OCI-LY7 (cell line): ENCODE data around the gene FOXP1. TPM values are rescaled to one million over a fixed set of nuclear protein-coding genes. Genes with fewer than 3 reads are reported as not detected.

Source experiments
- BruUV-seq: library from RNA; stranded (reverse); fragments of 400-500 nt; replicated peaks from 2 replicates; lab custom pipeline; 2021; lab: Mats Ljungman, UMichigan
- CTCF ChIA-PET: fragments of 300-600 bp; sonication (Branson Sonifier 250); formaldehyde crosslinking; loops from one replicate; lab custom pipeline; 2022; ENCODE audit warnings: antibody characterized with exemption; ENCODE audit not compliant: unreplicated experiment; lab: Charles Lee
- POLR2A ChIA-PET: fragments of 300-600 bp; sonication (Branson Sonifier 250); formaldehyde crosslinking; loops from one replicate; lab custom pipeline; 2022; ENCODE audit warnings: antibody characterized with exemption; lab: Charles Lee
- DNase-seq: peaks from one replicate; pipeline ENCODE4 v3.0.0-alpha.2; 2015; ENCODE audit warnings: low spot score
- H2AFZ ChIP-seq: fragments of 200-600 bp; sonication (generic), shearing (Covaris generic); 2 replicates; pipeline ENCODE4 v1.6.1; 2014; ENCODE audit warnings: mild to moderate bottlenecking, antibody characterized with exemption, low read length, moderate library complexity
- H3K27ac ChIP-seq: fragments of 200-600 bp; sonication (generic); 2 replicates; pipeline ENCODE4 v1.5.1; 2014; ENCODE audit warnings: mixed run types, low read depth, mild to moderate bottlenecking, moderate library complexity, low read length, inconsistent platforms; ENCODE audit not compliant: poor library complexity, severe bottlenecking
- H3K36me3 ChIP-seq: fragments of 200-600 bp; sonication (generic); 2 replicates; pipeline ENCODE4 v1.6.1; 2014; ENCODE audit warnings: mild to moderate bottlenecking, antibody characterized with exemption, low read length, moderate library complexity, mixed read lengths; ENCODE audit not compliant: insufficient read depth
- H3K4me1 ChIP-seq: fragments of 200-600 bp; sonication (generic); 2 replicates; pipeline ENCODE4 v1.5.1; 2014; ENCODE audit warnings: mild to moderate bottlenecking, low read length; ENCODE audit not compliant: insufficient read depth, poor library complexity, severe bottlenecking
- H3K4me2 ChIP-seq: fragments of 200-600 bp; sonication (generic); 2 replicates; pipeline ENCODE4 v1.6.1; 2014; ENCODE audit warnings: mild to moderate bottlenecking, low read length
- H3K4me3 ChIP-seq: fragments of 200-600 bp; sonication (generic); 2 replicates; pipeline ENCODE4 v1.5.1; 2014; ENCODE audit warnings: mild to moderate bottlenecking, low read depth, low read length; ENCODE audit not compliant: poor library complexity, severe bottlenecking
- H3K79me2 ChIP-seq: fragments of 200-600 bp; sonication (generic); 2 replicates; pipeline ENCODE4 v1.6.1; 2016; ENCODE audit warnings: low read depth, mild to moderate bottlenecking, low read length, moderate library complexity, mixed read lengths; ENCODE audit not compliant: insufficient read depth
- H3K9me2 ChIP-seq: fragments of 200-600 bp; sonication (generic); 2 replicates; pipeline ENCODE4 v1.6.1; 2016; ENCODE audit warnings: mild to moderate bottlenecking, low read length, mixed read lengths; ENCODE audit not compliant: insufficient read depth
- H3K9me3 ChIP-seq: fragments of 200-600 bp; sonication (generic); 2 replicates; pipeline ENCODE4 v1.6.1; 2014; ENCODE audit warnings: mild to moderate bottlenecking, mixed run types, low read length, mixed read lengths
- H4K20me1 ChIP-seq: fragments of 200-600 bp; sonication (generic); 2 replicates; pipeline ENCODE4 v1.6.1; 2014; ENCODE audit warnings: mild to moderate bottlenecking, antibody characterized with exemption, low read length, moderate library complexity, mixed read lengths; ENCODE audit not compliant: insufficient read depth
- EZH2phosphoT487 ChIP-seq: fragments of 200-600 bp; sonication (generic); IDR thresholded peaks from 2 replicates; pipeline ENCODE4 v1.6.1; 2018; ENCODE audit warnings: low read depth, borderline replicate concordance, mild to moderate bottlenecking, mixed run types, antibody characterized with exemption, low read length, moderate library complexity, mixed read lengths
- intact Hi-C: fragments of 100-400 bp; cut with micrococcal nuclease; formaldehyde crosslinking; loops from one replicate; pipeline ENCODE4 v1.10.0; 2022; ENCODE audit not compliant: unreplicated experiment
- total RNA-seq, 2 experiments: library from RNA; depleted of rRNA in 1 of 2; stranded (reverse); fragments of >200 nt in 1 of 2; shearing (Covaris generic) in 1 of 2; gene quantifications; 2 replicates each; pipeline ENCODE4 v1.2.3, GENCODE V29; 2014 to 2022
- TF ChIP-seq, protein P1 (sequence below): fragments of 200-600 bp; sonication (generic); conservative IDR thresholded peaks from 2 replicates; pipeline ENCODE4 v1.5.1; 2014; ENCODE audit warnings: mild to moderate bottlenecking, antibody characterized with exemption, low read length, moderate library complexity, mixed read lengths

FOXP1 gene
- total RNA-seq, 2 experiments from 2014 or later: 87.3 to 151 TPM

DNA sequence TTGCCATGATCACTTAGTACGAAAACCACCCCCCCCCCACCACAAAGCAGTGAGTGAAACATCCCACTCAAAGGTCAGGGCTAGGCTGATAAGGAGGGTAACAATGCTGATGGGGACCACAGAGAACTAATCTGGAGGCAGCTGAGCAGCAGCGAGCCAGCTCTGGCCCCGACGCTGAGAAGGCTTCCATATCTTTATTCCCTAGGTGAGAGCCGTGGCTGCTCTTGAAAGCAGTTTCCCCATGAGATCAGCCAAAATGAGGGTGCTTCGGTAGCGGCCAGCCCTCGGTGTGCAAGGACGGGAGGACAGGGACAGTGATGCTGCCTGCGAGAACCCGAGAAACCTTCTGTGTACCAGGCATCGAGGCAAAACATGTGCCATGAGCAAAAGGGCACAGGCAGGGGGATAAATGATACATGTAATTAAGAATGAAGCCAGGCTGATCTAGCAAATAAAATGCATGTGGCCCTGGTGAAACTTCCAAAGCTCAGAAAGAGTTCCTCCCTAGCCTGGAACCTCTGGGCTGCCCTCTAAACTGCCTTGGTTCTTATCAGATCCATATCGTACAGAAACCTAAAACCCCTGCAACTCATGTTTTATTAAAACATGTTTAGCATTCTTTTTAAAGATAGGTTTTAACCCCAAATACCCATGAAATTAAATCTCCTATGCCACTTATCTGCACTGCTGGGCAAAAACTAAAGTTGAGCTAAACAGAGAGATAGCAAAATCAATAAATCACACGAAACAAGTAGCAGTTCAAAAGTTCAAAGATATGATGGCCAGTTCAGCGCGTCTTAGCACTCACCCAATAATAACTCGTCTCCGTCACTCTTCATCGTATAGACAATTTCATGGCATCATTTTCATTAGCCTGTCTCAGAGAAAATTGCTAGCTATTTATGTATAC, 337.3 kb downstream of the FOXP1 start:
- Histone ChIP-seq H3K4me3 (no peak overlapping the region), H3K79me2 (no peaks in the 10 kb centered on the region), H3K27ac (no peak overlapping the region), H3K9me3 (no peaks in the 10 kb centered on the region), H3K9me2 (no peaks in the 10 kb centered on the region), H3K4me2 (no peak overlapping the region), H3K4me1 (no peaks in the 10 kb centered on the region), H2AFZ (no peak overlapping the region), H4K20me1 (no peaks in the 10 kb centered on the region), H3K36me3 (no peaks in the 10 kb centered on the region)
- ChIA-PET CTCF (no interaction called here), POLR2A (interaction anchor here (0.6 to 1.4 kb wide), 5 partner anchors 15 to 197 kb away, joined by 4 to 5 read pairs (median 4); no protein-coding TSS in a partner anchor)
- intact Hi-C loops: loop anchor here (5.0 to 10.0 kb wide), 2 partner anchors 269 to 341 kb away; no protein-coding TSS in a partner anchor
- no TSS peak for BruUV-seq
- DNase-seq: no peak
- no peak for TF ChIP-seq EZH2phosphoT487
- TF ChIP-seq, protein P1, sequence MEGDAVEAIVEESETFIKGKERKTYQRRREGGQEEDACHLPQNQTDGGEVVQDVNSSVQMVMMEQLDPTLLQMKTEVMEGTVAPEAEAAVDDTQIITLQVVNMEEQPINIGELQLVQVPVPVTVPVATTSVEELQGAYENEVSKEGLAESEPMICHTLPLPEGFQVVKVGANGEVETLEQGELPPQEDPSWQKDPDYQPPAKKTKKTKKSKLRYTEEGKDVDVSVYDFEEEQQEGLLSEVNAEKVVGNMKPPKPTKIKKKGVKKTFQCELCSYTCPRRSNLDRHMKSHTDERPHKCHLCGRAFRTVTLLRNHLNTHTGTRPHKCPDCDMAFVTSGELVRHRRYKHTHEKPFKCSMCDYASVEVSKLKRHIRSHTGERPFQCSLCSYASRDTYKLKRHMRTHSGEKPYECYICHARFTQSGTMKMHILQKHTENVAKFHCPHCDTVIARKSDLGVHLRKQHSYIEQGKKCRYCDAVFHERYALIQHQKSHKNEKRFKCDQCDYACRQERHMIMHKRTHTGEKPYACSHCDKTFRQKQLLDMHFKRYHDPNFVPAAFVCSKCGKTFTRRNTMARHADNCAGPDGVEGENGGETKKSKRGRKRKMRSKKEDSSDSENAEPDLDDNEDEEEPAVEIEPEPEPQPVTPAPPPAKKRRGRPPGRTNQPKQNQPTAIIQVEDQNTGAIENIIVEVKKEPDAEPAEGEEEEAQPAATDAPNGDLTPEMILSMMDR: no peak

DNA sequence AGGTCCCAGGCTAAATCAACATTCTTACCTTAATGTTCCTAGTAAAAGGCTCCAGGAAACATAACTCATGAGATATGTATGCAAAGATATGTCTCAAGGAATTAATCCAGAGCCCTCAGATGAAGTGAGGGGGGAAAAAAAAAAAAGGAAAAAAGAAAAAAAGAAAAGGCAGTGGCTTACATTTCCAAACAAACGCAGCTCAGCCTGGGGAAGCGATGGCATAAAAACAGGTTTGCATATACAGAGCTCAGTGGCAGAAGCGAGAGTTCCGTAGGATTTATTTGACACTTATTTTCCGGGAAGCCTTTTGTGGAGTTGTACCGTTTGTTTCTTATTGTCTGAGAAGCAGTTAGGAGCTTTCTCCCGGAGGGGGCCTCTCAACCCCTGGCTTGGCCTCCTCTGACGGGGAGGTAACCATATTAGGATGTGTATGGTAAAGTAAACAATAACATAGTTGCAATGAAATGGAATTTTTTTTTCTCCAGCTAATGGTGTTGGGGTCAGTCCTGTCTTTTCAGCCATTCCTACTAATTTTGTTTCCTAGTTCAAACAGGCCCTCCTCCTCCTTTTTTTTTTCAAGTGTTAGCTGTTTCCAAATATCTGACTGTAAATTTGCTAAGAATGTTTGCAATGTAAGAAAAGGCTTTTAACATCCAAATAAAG, 338.6 kb downstream of the FOXP1 start:
- no peak overlapping the region for H3K4me3 ChIP-seq
- no peaks in the 10 kb centered on the region for H3K36me3 ChIP-seq
- H3K9me2 ChIP-seq: no peaks in the 10 kb centered on the region
- no peak overlapping the region for H3K27ac ChIP-seq
- no TSS peak for BruUV-seq
- no peak overlapping the region for H3K4me2 ChIP-seq
- ChIA-PET CTCF (no interaction called here), POLR2A (interaction anchor here (0.7 to 1.0 kb wide), 3 partner anchors 12 to 113 kb away, joined by 3 to 4 read pairs (median 4); no protein-coding TSS in a partner anchor)
- TF ChIP-seq, protein P1: no peak
- no peak for TF ChIP-seq EZH2phosphoT487
- no peaks in the 10 kb centered on the region for H3K79me2 ChIP-seq
- DNase-seq: no peak
- no peaks in the 10 kb centered on the region for H4K20me1 ChIP-seq
- H3K4me1 ChIP-seq: no peaks in the 10 kb centered on the region
- no peaks in the 10 kb centered on the region for H3K9me3 ChIP-seq
- intact Hi-C loops: loop anchor here (5.0 to 10.0 kb wide), 2 partner anchors 270 to 342 kb away; no protein-coding TSS in a partner anchor
- no peak overlapping the region for H2AFZ ChIP-seq
